HG02678 (cell line): ENCODE measurements around the gene SLC19A1.

Source experiments
- ATAC-seq: cut with Tn5 transposase; IDR thresholded peaks from one replicate; pipeline ENCODE4 v1.9.1; 2021; ENCODE audit warnings: mild to moderate bottlenecking, moderate library complexity; ENCODE audit not compliant: unreplicated experiment

Gene SLC19A1

DNA sequence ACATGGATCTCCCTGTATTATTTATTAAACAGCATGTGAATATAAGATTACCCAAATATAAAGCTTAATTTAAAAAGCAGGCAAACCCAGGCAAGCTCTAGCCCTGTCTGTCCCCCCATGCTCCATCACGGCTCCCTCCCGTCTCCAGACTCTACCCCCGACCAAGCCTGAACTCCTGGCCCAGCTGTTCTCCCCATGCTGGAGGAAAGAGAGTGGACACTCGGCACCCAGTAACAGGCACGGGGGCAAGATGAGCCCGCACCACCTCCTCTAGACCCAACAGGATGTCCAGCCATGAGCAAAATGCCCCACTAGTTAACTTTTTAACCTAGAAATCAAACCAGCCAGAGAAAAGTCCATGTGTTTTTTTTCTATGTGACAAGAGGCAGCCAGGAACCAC lies 19.3 kb downstream of the SLC19A1 start:
- no peak for ATAC-seq

DNA sequence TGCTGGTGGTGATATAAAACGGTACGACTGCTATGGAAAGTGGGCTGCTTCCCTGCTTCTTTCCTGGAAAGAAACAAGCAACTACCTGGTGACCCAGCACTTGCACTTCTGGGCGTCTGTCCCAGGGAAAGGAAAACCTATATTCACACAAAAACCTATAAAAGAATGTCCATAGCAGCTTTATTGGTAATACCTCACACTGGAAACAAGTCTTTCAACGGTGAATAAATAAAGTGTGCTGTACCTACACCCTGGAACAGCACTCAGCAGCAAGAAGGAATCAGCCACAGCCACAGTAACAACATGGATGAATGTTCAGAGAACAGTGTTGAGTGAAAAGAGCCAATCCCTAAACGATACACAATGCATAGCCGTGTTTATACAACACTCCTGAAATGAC lies 19.9 kb downstream of the SLC19A1 start:
- no peak for ATAC-seq

DNA sequence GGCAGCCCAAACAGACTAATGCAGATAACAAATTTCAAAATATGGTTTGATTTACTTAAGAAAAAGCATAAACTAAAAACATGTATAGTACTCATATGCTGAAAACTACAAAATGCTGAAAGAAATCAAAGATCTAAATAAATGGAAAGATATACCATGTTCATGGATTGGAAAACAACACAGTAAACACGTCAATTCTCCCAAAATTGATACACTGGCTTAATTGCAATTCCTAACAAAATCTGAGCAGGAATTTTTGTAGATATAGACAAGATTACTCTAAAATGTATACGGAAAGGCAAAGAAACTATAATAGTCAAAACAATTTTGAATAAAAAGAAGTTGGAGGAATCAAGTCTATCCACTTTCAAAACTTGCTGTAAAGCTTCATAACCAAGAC lies 21.0 kb downstream of the SLC19A1 start:
- ATAC-seq = no peak

DNA sequence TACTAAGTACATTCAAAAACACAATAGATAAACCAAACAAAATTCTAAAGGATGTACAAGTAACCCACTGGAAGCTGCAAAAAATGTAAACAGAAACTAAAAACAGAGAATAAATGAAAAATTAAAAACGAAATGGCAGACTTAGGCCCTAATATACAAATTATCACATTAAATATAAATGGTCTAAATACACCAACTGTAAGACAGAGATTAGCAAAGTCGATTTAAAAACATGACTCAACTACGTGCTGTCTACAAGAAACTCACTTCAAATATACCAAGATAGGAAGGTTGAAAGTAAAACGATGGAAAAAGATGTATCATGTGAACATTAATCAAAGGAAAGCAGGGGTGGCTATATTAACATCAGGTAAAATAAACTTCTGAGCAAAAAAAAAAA lies 23.1 kb downstream of the SLC19A1 start:
- ATAC-seq = no peak

DNA sequence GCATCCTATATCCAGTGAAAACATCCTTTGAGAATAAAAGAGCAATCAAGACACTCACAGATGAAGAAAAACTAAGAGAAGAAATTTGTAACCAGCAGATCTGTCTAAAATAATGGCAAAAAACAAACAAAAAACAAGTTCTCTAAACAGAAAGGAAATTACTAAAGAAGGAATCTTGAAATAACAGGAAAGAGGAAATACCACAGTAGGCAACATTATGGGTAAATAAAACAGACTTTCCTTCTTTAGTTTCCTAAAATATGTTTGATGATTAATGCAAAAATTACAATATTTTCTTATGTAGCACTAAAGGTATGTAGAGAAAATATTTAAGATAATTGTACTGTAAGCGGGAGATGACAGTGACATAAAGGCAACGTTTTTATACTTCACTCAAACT lies 23.5 kb downstream of the SLC19A1 start:
- ATAC-seq = no peak

DNA sequence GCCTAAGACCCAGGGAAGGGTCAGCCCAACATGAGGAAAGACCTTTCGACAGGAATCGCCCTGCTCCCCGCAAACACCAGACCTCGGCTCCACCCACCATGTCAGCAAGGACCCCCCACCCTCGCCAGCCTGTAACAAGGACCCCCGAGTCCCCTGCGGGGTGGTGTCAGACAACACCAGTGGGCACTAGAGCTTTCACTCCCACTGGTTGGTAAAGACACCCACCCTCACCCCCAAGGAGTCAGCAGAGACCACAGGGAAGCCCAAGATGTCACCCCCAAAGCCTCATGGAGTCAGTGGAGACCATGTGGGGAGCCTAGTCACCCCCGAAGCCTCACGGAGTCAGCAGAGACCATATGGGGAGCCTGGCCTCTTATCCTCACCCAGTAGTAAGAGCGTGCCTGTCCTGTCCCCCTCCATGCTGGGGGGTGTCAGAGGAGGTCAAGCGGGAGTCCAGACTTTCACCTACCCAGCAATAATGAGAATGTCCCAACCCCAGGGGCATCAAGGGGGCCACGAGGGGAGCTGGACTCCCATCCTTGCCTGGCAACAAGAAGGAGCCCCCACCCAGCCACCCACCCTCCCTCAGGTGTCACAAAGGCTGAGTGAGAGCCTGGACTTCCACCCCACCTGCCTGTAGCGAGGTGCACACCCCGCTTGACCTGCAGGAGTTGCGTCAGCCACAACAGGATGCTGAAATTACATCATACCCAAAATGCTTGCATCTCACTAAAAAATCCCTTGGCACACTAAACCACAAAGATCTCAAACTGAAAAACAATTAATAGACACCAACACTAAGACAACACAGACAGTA lies 24.8 kb downstream of the SLC19A1 start:
- ATAC-seq = no peak

DNA sequence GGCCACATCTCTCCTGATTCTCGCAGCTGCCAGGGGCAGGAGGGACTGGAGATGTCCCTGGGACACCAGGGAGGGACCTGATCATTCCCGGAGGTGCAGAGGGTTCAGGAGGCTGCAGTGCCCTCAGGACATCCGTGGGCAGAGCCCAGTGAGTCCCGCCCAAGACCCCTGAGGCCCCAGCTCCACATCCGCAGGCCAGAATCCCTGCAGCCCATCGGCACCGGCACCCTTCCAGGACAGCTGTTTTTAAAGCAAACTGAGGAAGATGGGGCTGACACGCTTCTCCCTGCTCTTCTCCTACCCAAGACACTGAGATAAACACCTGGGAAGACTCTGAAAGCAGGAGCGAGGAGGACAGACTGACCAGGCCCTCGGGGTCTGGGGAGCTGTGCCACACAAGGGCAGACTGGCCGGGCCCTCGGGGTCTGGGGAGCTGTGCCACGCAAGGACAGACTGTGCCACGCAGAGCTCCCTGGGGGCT lies 25.5 kb downstream of the SLC19A1 start:
- no peak for ATAC-seq

DNA sequence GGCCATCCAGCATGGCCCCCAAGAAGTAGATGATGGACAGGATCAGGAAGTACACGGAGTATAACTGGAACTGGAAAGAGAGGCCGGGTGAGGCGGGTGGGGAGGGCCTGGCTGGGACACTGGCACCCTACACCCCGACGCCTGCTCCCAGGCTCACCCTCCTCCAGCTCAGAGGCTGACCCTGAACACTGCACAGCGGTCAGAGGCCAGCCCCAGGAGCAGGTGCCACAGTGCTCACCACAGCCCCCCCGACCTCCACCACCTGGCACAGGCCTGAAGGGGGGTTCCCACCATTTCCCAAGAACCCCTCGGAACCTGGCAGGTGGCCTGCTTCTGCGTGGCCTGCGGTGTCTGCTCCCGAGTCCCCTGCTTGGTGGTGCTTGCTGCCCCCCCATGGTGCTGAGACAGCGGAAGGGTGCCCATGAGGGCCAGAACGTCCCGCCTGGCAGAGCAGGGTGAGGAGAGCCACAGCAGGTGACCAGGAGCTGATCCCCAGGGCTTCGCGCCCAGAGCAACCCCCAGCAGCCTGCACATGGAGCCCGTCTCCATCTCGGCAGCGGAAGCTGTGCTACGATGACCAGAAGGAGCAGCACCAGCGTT lies 26.1 kb downstream of the SLC19A1 start:
- no peak for ATAC-seq

DNA sequence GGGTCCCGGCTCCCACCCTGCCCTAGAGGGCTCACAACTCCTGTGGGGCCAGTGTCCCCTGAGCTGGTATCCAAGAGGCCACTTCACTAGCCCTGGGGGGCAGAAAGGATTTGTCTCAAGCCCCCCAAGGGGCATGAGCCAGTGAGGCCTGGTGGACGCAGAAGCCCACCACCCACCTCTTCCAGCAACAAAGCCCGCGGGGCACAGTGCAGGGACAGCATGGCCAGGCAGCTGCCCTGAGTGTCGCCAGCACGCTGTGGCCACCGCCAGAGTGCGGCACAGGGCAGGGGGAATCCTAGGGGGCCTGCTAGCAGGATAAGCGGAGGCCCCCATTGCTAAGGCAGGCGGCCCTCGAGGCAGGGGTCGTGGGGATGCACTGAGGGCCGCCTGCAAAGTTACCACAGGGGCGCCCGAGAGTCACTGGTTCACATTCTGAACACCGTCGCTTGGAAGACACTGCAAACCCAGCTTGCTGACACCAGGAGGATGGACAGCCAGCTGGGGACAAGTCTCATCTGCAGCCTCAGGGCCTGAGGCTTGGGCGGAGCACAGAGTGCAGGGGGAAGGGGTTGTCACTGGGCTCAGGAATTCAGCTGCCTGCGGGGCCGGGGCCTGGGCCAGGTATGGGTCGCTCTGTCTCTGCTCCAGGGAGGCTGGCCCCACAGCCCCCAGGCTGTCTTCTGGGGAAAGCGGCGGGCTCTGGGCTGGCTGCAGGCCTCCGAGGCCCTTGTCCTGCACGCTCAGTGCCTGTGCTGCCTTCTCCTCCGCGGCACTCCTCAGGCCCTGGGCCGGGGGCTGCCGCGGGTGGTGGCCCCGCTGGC lies 26.8 kb downstream of the SLC19A1 start:
- no peak for ATAC-seq

DNA sequence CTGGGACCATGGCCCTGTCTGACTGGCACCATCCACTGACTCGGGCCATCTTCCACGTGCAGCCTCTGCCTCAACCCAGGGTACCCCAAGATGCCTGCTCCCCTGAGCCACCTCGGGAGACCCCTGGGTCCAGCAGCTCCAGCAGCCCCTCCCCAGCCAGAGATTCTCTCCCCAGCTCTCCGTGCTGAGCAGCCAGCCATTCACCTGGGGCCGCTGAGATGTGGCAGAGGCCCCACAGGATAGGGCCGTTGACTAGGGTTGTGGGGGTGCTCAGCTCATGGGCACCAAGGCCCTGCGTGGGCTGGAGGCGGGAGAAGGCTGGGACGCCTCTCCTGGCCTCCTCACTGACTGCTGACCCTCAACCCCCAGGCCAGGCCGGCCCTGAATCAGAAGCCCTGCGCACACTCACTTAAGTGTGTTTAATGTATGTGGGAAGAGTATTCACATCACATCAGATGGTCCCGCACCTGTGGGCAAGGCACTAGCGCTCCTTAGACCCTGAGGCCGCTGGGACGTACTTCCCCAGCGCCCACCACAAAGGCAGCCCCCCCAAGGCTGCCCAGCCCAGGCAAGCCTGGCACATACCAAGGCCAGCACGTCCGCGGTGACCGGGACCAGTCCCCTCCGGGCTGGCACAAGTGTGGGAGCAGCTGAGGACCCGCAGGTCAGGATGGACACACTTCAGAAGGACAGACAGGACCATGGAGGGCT lies 27.8 kb downstream of the SLC19A1 start:
- no peak for ATAC-seq

DNA sequence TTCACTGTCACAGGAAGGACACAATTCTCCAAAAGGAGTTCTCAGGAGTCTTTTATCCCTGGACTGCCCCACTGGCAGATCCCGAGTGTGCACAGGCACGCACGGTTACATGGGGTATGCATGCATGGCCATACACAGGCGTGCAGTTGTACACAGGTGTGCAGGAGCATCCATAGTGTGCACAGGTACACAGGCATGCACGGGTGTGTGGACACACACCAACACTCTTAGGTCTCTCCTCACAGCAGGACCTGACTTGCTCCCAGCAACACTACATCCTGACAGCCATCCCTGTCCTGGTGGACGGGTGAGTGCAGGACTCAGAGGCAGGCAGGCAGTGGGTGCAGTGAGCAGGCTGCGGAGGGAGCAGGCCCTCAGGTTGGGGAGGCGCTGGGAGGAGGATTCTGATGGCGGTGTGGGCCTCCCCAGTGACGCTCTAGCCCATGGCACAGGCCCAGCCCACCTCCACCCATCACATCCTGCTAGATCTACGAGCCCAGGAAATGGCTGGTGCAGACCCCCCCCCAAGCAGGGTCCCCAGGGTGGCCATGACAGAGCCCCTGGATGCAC lies 28.4 kb downstream of the SLC19A1 start:
- no peak for ATAC-seq

DNA sequence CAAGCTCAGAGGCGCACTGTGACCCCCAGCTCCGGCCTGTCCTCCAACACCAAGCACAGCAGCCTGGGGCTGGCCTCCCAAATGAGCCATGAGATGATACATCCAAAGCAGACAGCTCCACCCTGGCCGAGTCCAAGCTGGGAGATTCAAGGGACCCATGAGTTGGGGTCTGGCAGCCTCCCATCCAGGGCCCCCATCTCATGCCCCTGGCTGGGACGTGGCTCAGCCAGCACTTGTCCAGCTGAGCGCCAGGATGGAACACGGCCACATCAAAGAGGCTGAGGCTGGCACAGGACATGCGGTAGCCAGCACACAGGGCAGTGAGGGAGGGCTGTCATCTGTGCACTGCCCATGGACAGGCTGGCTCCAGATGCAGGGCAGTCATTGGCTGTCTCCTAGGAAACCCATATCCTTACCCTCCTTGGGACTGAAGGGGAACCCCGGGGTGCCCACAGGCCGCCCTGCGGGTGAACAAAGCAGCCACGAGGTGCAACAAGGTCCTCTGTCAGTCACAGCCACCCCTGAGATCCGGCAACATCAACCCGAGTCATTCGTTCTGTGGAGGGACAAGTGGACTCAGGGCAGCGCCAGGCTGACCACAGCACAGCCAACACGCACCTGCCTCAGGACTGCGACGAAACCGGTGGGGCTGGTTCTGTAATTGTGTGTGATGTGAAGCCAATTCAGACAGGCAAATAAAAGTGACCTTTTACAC lies 29.1 kb downstream of the SLC19A1 start:
- ATAC-seq = no peak

DNA sequence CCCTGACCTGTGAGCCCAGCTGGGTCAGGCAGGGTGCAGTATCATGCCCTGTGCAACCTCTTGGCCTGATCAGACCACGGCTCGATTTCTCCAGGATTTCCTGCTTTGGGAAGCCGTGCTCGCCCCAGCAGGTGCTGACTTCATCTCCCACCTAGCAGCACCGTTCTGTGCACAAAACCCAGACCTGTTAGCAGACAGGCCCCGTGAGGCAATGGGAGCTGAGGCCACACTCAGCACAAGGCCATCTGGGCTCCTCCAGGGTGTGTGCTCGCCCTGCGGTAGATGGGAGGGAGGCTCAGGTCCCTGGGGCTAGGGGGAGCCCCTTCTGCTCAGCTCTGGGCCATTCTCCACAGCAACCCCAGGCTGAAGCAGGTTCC lies 29.6 kb downstream of the SLC19A1 start:
- ATAC-seq = no peak

DNA sequence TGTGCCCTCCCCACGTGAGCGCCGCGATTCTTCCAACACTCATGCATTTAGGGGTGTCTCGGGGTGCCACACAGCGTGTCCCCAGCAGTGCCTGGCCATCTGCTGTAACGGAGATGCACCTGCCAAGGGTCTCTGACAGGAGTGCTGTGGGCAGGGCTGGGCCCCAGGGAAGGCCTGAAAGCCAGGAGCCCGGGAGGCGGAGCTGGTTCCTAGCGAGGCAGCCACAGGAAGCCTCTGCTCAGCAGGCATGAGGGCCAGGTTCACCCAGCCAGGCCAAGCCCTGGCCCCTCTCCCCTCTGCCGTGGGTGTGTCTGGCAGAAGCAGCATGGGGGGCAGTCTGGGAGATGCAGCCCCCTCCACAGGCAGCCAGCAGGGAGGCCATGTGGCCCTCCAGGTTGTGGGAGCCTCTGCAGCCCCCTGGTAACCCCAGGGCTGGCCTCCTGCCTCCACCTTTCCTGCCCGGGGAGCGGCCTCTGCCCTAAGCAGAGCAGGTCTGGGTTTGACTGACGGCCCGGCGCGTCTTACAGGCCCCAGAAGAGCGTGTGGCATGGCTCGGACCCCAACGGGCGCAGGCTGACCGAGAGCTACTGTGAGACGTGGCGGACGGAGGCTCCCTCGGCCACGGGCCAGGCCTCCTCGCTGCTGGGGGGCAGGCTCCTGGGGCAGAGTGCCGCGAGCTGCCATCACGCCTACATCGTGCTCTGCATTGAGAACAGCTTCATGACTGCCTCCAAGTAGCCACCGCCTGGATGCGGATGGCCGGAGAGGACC lies 30.4 kb downstream of the SLC19A1 start:
- no peak for ATAC-seq

DNA sequence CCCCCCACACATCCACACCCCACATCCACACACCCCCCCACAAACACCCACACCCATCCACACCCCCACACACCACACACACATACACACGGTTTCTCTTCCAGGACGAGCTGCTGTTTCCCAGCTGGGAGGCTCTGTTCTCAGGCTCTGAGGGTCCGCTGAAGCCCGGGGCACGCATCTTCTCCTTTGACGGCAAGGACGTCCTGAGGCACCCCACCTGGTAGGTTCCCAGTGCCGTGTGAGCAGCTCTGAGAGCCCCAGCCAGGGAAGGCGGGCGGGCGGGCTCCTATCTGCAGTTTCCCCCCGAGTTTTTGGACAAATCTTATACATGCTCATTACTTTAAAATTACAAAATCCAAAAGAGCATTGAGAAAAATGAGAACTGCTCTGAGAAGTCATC lies 31.2 kb downstream of the SLC19A1 start:
- ATAC-seq = no peak

DNA sequence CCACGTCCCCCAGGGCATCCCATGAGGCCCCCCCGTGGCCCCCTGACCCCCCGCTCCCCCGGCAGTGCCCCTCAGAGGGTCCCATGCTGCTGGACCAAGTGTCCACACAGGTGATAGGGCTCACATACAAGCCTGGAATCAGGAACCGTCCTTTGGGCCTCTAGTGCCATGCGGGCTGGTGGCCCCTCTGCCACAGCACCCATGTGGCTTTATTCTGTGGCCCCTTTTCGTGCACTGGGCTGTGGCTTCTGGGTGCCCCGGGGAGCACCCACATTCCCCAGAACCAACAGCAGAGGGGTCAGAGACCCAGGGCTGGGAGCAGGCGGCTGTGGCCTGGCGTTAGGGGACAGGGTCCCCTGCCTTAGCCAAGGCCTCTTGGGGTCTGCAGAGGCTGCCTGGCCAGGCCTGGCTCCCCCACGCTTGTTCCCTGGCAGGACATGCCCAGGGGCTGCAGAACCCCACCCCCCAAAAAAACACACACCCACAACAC lies 31.7 kb downstream of the SLC19A1 start:
- no peak for ATAC-seq

DNA sequence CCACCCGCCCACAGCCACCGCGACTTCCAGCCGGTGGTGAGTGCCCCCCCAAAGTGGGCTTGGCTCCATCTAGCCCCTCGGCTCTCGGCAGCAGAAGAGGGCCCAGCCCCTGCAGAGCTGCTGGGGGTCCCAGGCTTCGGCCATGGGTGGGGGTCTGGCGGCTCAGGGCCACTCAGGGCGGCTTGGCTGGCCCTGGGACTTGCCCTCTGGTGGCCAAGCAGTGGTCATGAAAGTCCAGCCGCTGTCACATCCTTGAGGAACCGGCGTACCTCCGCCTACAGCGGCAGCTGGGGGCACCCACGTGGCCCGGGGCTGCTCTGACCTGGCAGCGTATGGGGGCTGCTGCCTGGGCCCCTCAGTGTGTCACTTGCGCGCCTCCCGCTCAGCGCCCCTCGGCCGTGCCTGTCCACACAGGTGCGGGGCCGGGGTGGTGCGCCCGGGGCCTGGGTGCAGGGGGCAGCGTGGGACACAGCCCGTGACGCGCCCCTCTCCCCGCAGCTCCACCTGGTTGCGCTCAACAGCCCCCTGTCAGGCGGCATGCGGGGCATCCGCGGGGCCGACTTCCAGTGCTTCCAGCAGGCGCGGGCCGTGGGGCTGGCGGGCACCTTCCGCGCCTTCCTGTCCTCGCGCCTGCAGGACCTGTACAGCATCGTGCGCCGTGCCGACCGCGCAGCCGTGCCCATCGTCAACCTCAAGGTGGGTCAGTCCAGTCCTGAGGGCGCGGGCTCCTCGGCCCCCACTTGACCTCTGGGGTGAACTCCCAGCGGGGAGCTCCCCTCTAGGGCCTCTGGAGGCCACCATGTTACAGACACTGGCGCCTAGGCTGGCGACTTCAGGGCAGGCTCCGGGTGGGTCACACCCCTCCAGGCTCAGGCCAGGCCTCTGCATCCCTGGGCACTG lies 32.4 kb downstream of the SLC19A1 start:
- ATAC-seq = no peak
